ENCODE measurements around the gene GSK3B.
"Not testable (repeated sequence)": the region's sequence is repeated elsewhere in the genome, so short reads cannot be mapped to it uniquely, and the experiment has no call there.

Gene GSK3B

GRCh38 chr3:120052225-120052624 is 42.0 kb downstream of the GSK3B start:
- no peak overlapping the region for H2AK5ac ChIP-seq (ENCODE audit: low read depth, low read length)
- H2AFZ ChIP-seq (ENCODE audit: low read length): no peak overlapping the region
- no peak overlapping the region for H4K91ac ChIP-seq (ENCODE audit: low read depth, low read length, poor library complexity)
- WGBS, 2 donors (ENCODE audit: extremely low coverage in 2 of 2, insufficient read length in 2 of 2, insufficient replicate concordance in 1 of 2): no CpG with 5 or more reads among the region's 2 CpGs
- H3K4me2 ChIP-seq (ENCODE audit: insufficient read depth, low read length, poor library complexity, severe bottlenecking): no peak overlapping the region
- H4K8ac ChIP-seq (ENCODE audit: low read depth, low read length): no peak overlapping the region
- no peak overlapping the region for H2BK12ac ChIP-seq (ENCODE audit: low read length)
- H3K27ac ChIP-seq (replicated peaks; ENCODE audit: low read length): no peak overlapping the region
- H3K9ac ChIP-seq (ENCODE audit: low read depth, low read length, poor library complexity): no peak overlapping the region
- H3K27me3 ChIP-seq (ENCODE audit: control insufficient read depth in 3 of 3, insufficient read depth in 3 of 3, low read depth in 1 of 3, low read length in 3 of 3): no peaks in the 10 kb centered on the region
- H3K23ac ChIP-seq (ENCODE audit: low read depth, low read length, poor library complexity): no peak overlapping the region
- no peak overlapping the region for H2BK5ac ChIP-seq (ENCODE audit: low read length)
- H3K14ac ChIP-seq (ENCODE audit: low read length): no peak overlapping the region
- H3K4ac ChIP-seq (ENCODE audit: low read length): no peak overlapping the region
- no peak overlapping the region for H2BK120ac ChIP-seq (ENCODE audit: low read depth, low read length)
- no peak overlapping the region for H3K4me3 ChIP-seq (ENCODE audit: low read length in 2 of 2)
- no peak overlapping the region for H3K18ac ChIP-seq (ENCODE audit: low read length)
- H3K36me3 ChIP-seq (replicated peaks in 1 of 2; ENCODE audit: control insufficient read depth in 2 of 2, insufficient read depth in 2 of 2, low read length in 2 of 2): peaks cover 0 to 11% of the 10 kb centered on the region in 2 donors
- peaks cover 0 to 9% of the 10 kb centered on the region in 2 donors for H3K9me3 ChIP-seq (replicated peaks in 1 of 2; ENCODE audit: control insufficient read depth in 2 of 2, insufficient read depth in 1 of 2, low read depth in 1 of 2, low read length in 2 of 2)
- DNase-seq (ENCODE audit: low spot score): no peak
- no peaks in the 10 kb centered on the region for H3K4me1 ChIP-seq (ENCODE audit: control insufficient read depth in 2 of 2, insufficient read depth in 1 of 2, low read depth in 1 of 2, low read length in 2 of 2)
- H3K79me1 ChIP-seq (ENCODE audit: low read depth, low read length): peaks cover 3% of the 10 kb centered on the region
- H2BK15ac ChIP-seq (ENCODE audit: low read length): no peak overlapping the region

- not testable (repeated sequence) for H3K4ac ChIP-seq (ENCODE audit: low read length); H3K27me3 ChIP-seq (ENCODE audit: control insufficient read depth in 3 of 3, insufficient read depth in 3 of 3, low read depth in 1 of 3, low read length in 3 of 3); H2AFZ ChIP-seq (ENCODE audit: low read length); H2BK5ac ChIP-seq (ENCODE audit: low read length); H3K4me2 ChIP-seq (ENCODE audit: insufficient read depth, low read length, poor library complexity, severe bottlenecking); H3K27ac ChIP-seq (replicated peaks; ENCODE audit: low read length); H3K4me1 ChIP-seq (ENCODE audit: control insufficient read depth in 2 of 2, insufficient read depth in 1 of 2, low read depth in 1 of 2, low read length in 2 of 2); H4K91ac ChIP-seq (ENCODE audit: low read depth, low read length, poor library complexity); H3K14ac ChIP-seq (ENCODE audit: low read length); DNase-seq (ENCODE audit: low spot score); H3K9ac ChIP-seq (ENCODE audit: low read depth, low read length, poor library complexity); H2AK5ac ChIP-seq (ENCODE audit: low read depth, low read length); H2BK15ac ChIP-seq (ENCODE audit: low read length); H2BK12ac ChIP-seq (ENCODE audit: low read length); H2BK120ac ChIP-seq (ENCODE audit: low read depth, low read length); H3K23ac ChIP-seq (ENCODE audit: low read depth, low read length, poor library complexity); H3K18ac ChIP-seq (ENCODE audit: low read length); H3K36me3 ChIP-seq (replicated peaks in 1 of 2; ENCODE audit: control insufficient read depth in 2 of 2, insufficient read depth in 2 of 2, low read length in 2 of 2); H3K4me3 ChIP-seq (ENCODE audit: low read length in 2 of 2); H4K8ac ChIP-seq (ENCODE audit: low read depth, low read length); H3K79me1 ChIP-seq (ENCODE audit: low read depth, low read length)
- no CpG with 5 or more reads among the region's 5 CpGs for WGBS, 2 donors (ENCODE audit: extremely low coverage in 2 of 2, insufficient read length in 2 of 2, insufficient replicate concordance in 1 of 2)
- peaks cover 0 to 13% of the 10 kb centered on the region in 2 donors for H3K9me3 ChIP-seq (replicated peaks in 1 of 2; ENCODE audit: control insufficient read depth in 2 of 2, insufficient read depth in 1 of 2, low read depth in 1 of 2, low read length in 2 of 2)
These were observed 42.7 kb downstream of the GSK3B start for GRCh38 chr3:120051570-120051969.

- Histone ChIP-seq H3K36me3 (replicated peaks in 1 of 2; ENCODE audit: control insufficient read depth in 2 of 2, insufficient read depth in 2 of 2, low read length in 2 of 2) (peaks cover 0 to 9% of the 10 kb centered on the region in 2 donors), H2BK12ac (ENCODE audit: low read length) (no peak overlapping the region), H3K4me1 (ENCODE audit: control insufficient read depth in 2 of 2, insufficient read depth in 1 of 2, low read depth in 1 of 2, low read length in 2 of 2) (no peaks in the 10 kb centered on the region), H3K79me1 (ENCODE audit: low read depth, low read length) (peaks cover 4% of the 10 kb centered on the region), H3K18ac (ENCODE audit: low read length) (no peak overlapping the region), H3K14ac (ENCODE audit: low read length) (no peak overlapping the region), H3K27me3 (ENCODE audit: control insufficient read depth in 3 of 3, insufficient read depth in 3 of 3, low read depth in 1 of 3, low read length in 3 of 3) (no peaks in the 10 kb centered on the region), H3K23ac (ENCODE audit: low read depth, low read length, poor library complexity) (no peak overlapping the region), H3K4me2 (ENCODE audit: insufficient read depth, low read length, poor library complexity, severe bottlenecking) (no peak overlapping the region), H3K9me3 (replicated peaks in 1 of 2; ENCODE audit: control insufficient read depth in 2 of 2, insufficient read depth in 1 of 2, low read depth in 1 of 2, low read length in 2 of 2) (peaks cover 3 to 23% of the 10 kb centered on the region in 2 donors), H3K9ac (ENCODE audit: low read depth, low read length, poor library complexity) (no peak overlapping the region), H3K4me3 (ENCODE audit: low read length in 2 of 2) (no peak overlapping the region), H2BK5ac (ENCODE audit: low read length) (no peak overlapping the region), H2BK120ac (ENCODE audit: low read depth, low read length) (no peak overlapping the region), H4K91ac (ENCODE audit: low read depth, low read length, poor library complexity) (no peak overlapping the region), H4K8ac (ENCODE audit: low read depth, low read length) (no peak overlapping the region), H3K4ac (ENCODE audit: low read length) (no peak overlapping the region), H2BK15ac (ENCODE audit: low read length) (no peak overlapping the region), H2AK5ac (ENCODE audit: low read depth, low read length) (no peak overlapping the region), H2AFZ (ENCODE audit: low read length) (no peak overlapping the region), H3K27ac (replicated peaks; ENCODE audit: low read length) (no peak overlapping the region)
- DNase-seq (ENCODE audit: low spot score): no peak
- WGBS, 2 donors (ENCODE audit: extremely low coverage in 2 of 2, insufficient read length in 2 of 2, insufficient replicate concordance in 1 of 2): no CpG with 5 or more reads among the region's 4 CpGs
These were observed 44.2 kb downstream of the GSK3B start for GRCh38 chr3:120049881-120050539.

- Histone ChIP-seq H2BK120ac (ENCODE audit: low read depth, low read length) (no peak overlapping the region), H3K4me3 (ENCODE audit: low read length in 2 of 2) (no peak overlapping the region), H3K27ac (replicated peaks; ENCODE audit: low read length) (no peak overlapping the region), H3K14ac (ENCODE audit: low read length) (no peak overlapping the region), H3K27me3 (ENCODE audit: control insufficient read depth in 3 of 3, insufficient read depth in 3 of 3, low read depth in 1 of 3, low read length in 3 of 3) (no peaks in the 10 kb centered on the region), H4K8ac (ENCODE audit: low read depth, low read length) (no peak overlapping the region), H3K23ac (ENCODE audit: low read depth, low read length, poor library complexity) (no peak overlapping the region), H3K9ac (ENCODE audit: low read depth, low read length, poor library complexity) (no peak overlapping the region), H3K4ac (ENCODE audit: low read length) (no peak overlapping the region), H2BK12ac (ENCODE audit: low read length) (no peak overlapping the region), H2AK5ac (ENCODE audit: low read depth, low read length) (no peak overlapping the region), H4K91ac (ENCODE audit: low read depth, low read length, poor library complexity) (no peak overlapping the region), H3K9me3 (replicated peaks in 1 of 2; ENCODE audit: control insufficient read depth in 2 of 2, insufficient read depth in 1 of 2, low read depth in 1 of 2, low read length in 2 of 2) (peaks cover 4 to 31% of the 10 kb centered on the region in 2 donors), H2AFZ (ENCODE audit: low read length) (no peak overlapping the region), H3K4me1 (ENCODE audit: control insufficient read depth in 2 of 2, insufficient read depth in 1 of 2, low read depth in 1 of 2, low read length in 2 of 2) (no peaks in the 10 kb centered on the region), H3K4me2 (ENCODE audit: insufficient read depth, low read length, poor library complexity, severe bottlenecking) (no peak overlapping the region), H2BK15ac (ENCODE audit: low read length) (no peak overlapping the region), H3K36me3 (replicated peaks in 1 of 2; ENCODE audit: control insufficient read depth in 2 of 2, insufficient read depth in 2 of 2, low read length in 2 of 2) (peaks cover 0 to 9% of the 10 kb centered on the region in 2 donors), H3K18ac (ENCODE audit: low read length) (no peak overlapping the region), H2BK5ac (ENCODE audit: low read length) (no peak overlapping the region), H3K79me1 (ENCODE audit: low read depth, low read length) (peaks cover 6% of the 10 kb centered on the region)
- WGBS, 2 donors (ENCODE audit: extremely low coverage in 2 of 2, insufficient read length in 2 of 2, insufficient replicate concordance in 1 of 2): no CpG with 5 or more reads among the region's 2 CpGs
- no peak for DNase-seq (ENCODE audit: low spot score)
These were observed 45.2 kb downstream of the GSK3B start for GRCh38 chr3:120049072-120049471.
